HL-60 (cell line): ENCODE results near the gene OVOL1.

Source experiments
- DNase-seq, 2 experiments: peaks; one replicate each; pipeline ENCODE4 v3.0.0-alpha.2; 2010 to 2020; ENCODE audit warnings: low read depth in 1 of 2, low spot score in 1 of 2
- H3K27ac ChIP-seq: fragments of 250-450 bp; sonication (Bioruptor Pico); replicated peaks from 2 replicates; pipeline ENCODE4 v1.5.1; 2020; ENCODE audit warnings: mild to moderate bottlenecking, moderate library complexity
- H3K27me3 ChIP-seq: fragments of 250-450 bp; sonication (Bioruptor Pico); 2 replicates; pipeline ENCODE4 v1.5.1; 2021; ENCODE audit warnings: mild to moderate bottlenecking, moderate library complexity; ENCODE audit not compliant: insufficient read depth, poor library complexity, severe bottlenecking
- H3K4me3 ChIP-seq: replicated peaks from 2 replicates; pipeline ENCODE4 v1.5.1; 2011; ENCODE audit warnings: mild to moderate bottlenecking, control low read depth, low read length; ENCODE audit not compliant: insufficient read depth
- CTCF ChIP-seq: IDR thresholded peaks from one replicate; pipeline ENCODE4 v1.5.1; 2011; ENCODE audit warnings: low read length, control low read depth, inconsistent platforms; ENCODE audit not compliant: insufficient read depth
- GABPA ChIP-seq: IDR thresholded peaks from 2 replicates; pipeline ENCODE4 v1.6.1; 2012; ENCODE audit warnings: low read depth
- POLR2AphosphoS5 ChIP-seq: IDR thresholded peaks from 2 replicates; pipeline ENCODE4 v1.6.1; 2012; ENCODE audit warnings: low read depth
- REST ChIP-seq: IDR thresholded peaks from 2 replicates; pipeline ENCODE4 v1.6.1; 2012; ENCODE audit warnings: low read depth; ENCODE audit not compliant: insufficient replicate concordance
- SPI1 ChIP-seq: IDR thresholded peaks from 2 replicates; pipeline ENCODE4 v1.6.1; 2012; ENCODE audit warnings: low read depth, mild to moderate bottlenecking, borderline replicate concordance

Gene OVOL1

GRCh38 chr11:65794570-65795510 is 8.0 kb downstream of the OVOL1 start:
- TF ChIP-seq CTCF (no peak), POLR2AphosphoS5 (no peak), SPI1 (no peak), GABPA (no peak), REST (no peak)
- peaks cover under 1% of the 10 kb centered on the region for H3K27me3 ChIP-seq
- no peak for DNase-seq
- H3K27ac ChIP-seq, result no peak overlapping the region
- no peak overlapping the region for H3K4me3 ChIP-seq

GRCh38 chr11:65796726-65797601 is 10.1 kb downstream of the OVOL1 start:
- no peak overlapping the region for H3K4me3 ChIP-seq
- peaks cover 4% of the 10 kb centered on the region for H3K27me3 ChIP-seq
- no peak overlapping the region for H3K27ac ChIP-seq
- TF ChIP-seq GABPA, result no peak
- no peak for TF ChIP-seq CTCF
- DNase-seq, result no peak

GRCh38 chr11:65797711-65798110 is 10.8 kb downstream of the OVOL1 start:
- no peak overlapping the region for H3K27ac ChIP-seq
- TF ChIP-seq GABPA (no peak), POLR2AphosphoS5 (no peak), REST (no peak), SPI1 (no peak), CTCF (no peak)
- H3K4me3 ChIP-seq, result no peak overlapping the region
- H3K27me3 ChIP-seq, result peaks cover 7% of the 10 kb centered on the region
- no peak for DNase-seq
